Natural killer cell (primary cell): ENCODE measurements around the gene ADAP1. TPM values are rescaled to one million over a fixed set of nuclear protein-coding genes. Genes with fewer than 3 reads are reported as not detected.

Experiments
- ATAC-seq, 3 donors: fragments of 150-1000 bp in 2 of 3; fragments of 200-7000 bp in 1 of 3; cut with Tn5 transposase; 1 replicate in 1 of 3; 2 replicates in 2 of 3; pipeline ENCODE4 v1.10.0; 2021; ENCODE audit warnings: mild to moderate bottlenecking in 2 of 3, moderate library complexity in 2 of 3
- DNase-seq, 2 donors: peaks; one replicate each; pipeline versions ENCODE4 v3.0.0 to v3.0.0-alpha.2; 2013 to 2021; ENCODE audit warnings: mixed read lengths in 1 of 2
- H3K27ac ChIP-seq: one replicate; pipeline ENCODE4 v1.5.1; 2013; ENCODE audit warnings: mild to moderate bottlenecking, low read length
- H3K27me3 ChIP-seq: one replicate; pipeline ENCODE4 v1.6.1; 2013; ENCODE audit warnings: low read length; ENCODE audit not compliant: control insufficient read depth, insufficient read depth
- H3K36me3 ChIP-seq: one replicate; pipeline ENCODE4 v1.6.1; 2013; ENCODE audit warnings: low read length; ENCODE audit not compliant: control insufficient read depth, insufficient read depth
- H3K4me1 ChIP-seq: one replicate; pipeline ENCODE4 v1.6.1; 2013; ENCODE audit warnings: low read length; ENCODE audit not compliant: control insufficient read depth, insufficient read depth
- H3K4me3 ChIP-seq: one replicate; pipeline ENCODE4 v1.5.1; 2013; ENCODE audit warnings: low read length
- H3K9me3 ChIP-seq: one replicate; pipeline ENCODE4 v1.6.1; 2013; ENCODE audit warnings: low read length; ENCODE audit not compliant: control insufficient read depth, insufficient read depth
- H3K27ac Mint-ChIP-seq, 2 donors: one replicate each; pipeline ENCODE4 v1.8.0; 2022; ENCODE audit warnings: mild to moderate bottlenecking in 2 of 2, mixed read lengths in 2 of 2, moderate library complexity in 1 of 2
- H3K27me3 Mint-ChIP-seq, 2 donors: one replicate each; pipeline ENCODE4 v1.8.0; 2022; ENCODE audit warnings: low read depth in 2 of 2, mixed read lengths in 2 of 2
- H3K36me3 Mint-ChIP-seq: one replicate; pipeline ENCODE4 v1.8.0; 2022; ENCODE audit warnings: mixed read lengths
- H3K4me1 Mint-ChIP-seq, 2 donors: one replicate each; pipeline ENCODE4 v1.8.0; 2022; ENCODE audit warnings: mixed read lengths in 2 of 2
- H3K4me3 Mint-ChIP-seq: one replicate; pipeline ENCODE4 v1.8.0; 2022; ENCODE audit warnings: mild to moderate bottlenecking, moderate library complexity, mixed read lengths
- H3K9me3 Mint-ChIP-seq, 2 donors: one replicate each; pipeline ENCODE4 v1.8.0; 2022; ENCODE audit warnings: mixed read lengths in 2 of 2
- CTCF ChIP-seq: fragments of 200-600 bp; IDR thresholded peaks from one replicate; pipeline ENCODE4 v1.8.0; 2022; ENCODE audit warnings: antibody characterized with exemption
- WGBS: methylation state at CpG from one replicate; pipeline ENCODE4 v1.1.7; 2013; ENCODE audit warnings: missing lambda C conversion rate; ENCODE audit not compliant: insufficient coverage; 5-methylcytosine and 5-hydroxymethylcytosine counted together
- intact Hi-C: fragments of 100-400 bp; cut with micrococcal nuclease; formaldehyde crosslinking; loops from one replicate; pipeline ENCODE4 v1.14.2; 2022
- total RNA-seq, 4 donors: library from RNA; stranded (reverse); fragments of 120-200 nt in 1 of 4; gene quantifications; one replicate each; pipeline versions ENCODE4 v1.2.3 to v1.2.4, GENCODE V29; 2013 to 2022

The ADAP1 gene
- total RNA-seq, 3 donors from 2014 or later (not counting 1 experiment from before 2014, with no cell fraction given), result 87.2 to 117 (median 89.2) TPM

- peak overlapping the region; percentile 42 for H3K4me3 Mint-ChIP-seq
- H3K27me3 Mint-ChIP-seq, result no peaks in the 10 kb centered on the region
- peaks cover 30% of the 10 kb centered on the region for H3K36me3 ChIP-seq
- intact Hi-C loops, result no loop called here
- DNase-seq, result no peak
- WGBS, result 95% methylated on average over 9 of the region's 9 CpGs
- H3K27ac ChIP-seq, result no peak overlapping the region
- H3K9me3 ChIP-seq, result no peaks in the 10 kb centered on the region
- peaks cover 17 to 21% of the 10 kb centered on the region in 2 donors for H3K4me1 Mint-ChIP-seq
- H3K4me1 ChIP-seq, result peaks cover 27% of the 10 kb centered on the region
- no peaks in the 10 kb centered on the region for H3K9me3 Mint-ChIP-seq
- no peak for ATAC-seq
- no peak for TF ChIP-seq CTCF
- H3K36me3 Mint-ChIP-seq, result no peaks in the 10 kb centered on the region
- H3K27me3 ChIP-seq, result no peaks in the 10 kb centered on the region
- H3K27ac Mint-ChIP-seq, result peak overlapping the region in 1 of 2 donors; percentile 31
- H3K4me3 ChIP-seq, result no peak overlapping the region
These were observed 18.8 kb upstream of the ADAP1 start for GRCh38 chr7:973312-973711.

- H3K9me3 Mint-ChIP-seq, result no peaks in the 10 kb centered on the region
- Histone ChIP-seq H3K4me3 (no peak overlapping the region), H3K4me1 (peaks cover 27% of the 10 kb centered on the region), H3K9me3 (no peaks in the 10 kb centered on the region), H3K27ac (no peak overlapping the region), H3K36me3 (peaks cover 35% of the 10 kb centered on the region), H3K27me3 (no peaks in the 10 kb centered on the region)
- WGBS, result 93% methylated on average over 9 of the region's 10 CpGs
- peaks cover 17 to 21% of the 10 kb centered on the region in 2 donors for H3K4me1 Mint-ChIP-seq
- peak overlapping the region in 1 of 2 donors; percentile 31 for H3K27ac Mint-ChIP-seq
- TF ChIP-seq CTCF, result no peak
- no peaks in the 10 kb centered on the region for H3K27me3 Mint-ChIP-seq
- H3K36me3 Mint-ChIP-seq, result no peaks in the 10 kb centered on the region
- ATAC-seq (no peak), DNase-seq (no peak)
- H3K4me3 Mint-ChIP-seq, result peak overlapping the region; percentile 42
- intact Hi-C loops, result no loop called here
These were observed 18.3 kb upstream of the ADAP1 start for GRCh38 chr7:972676-973309.

GRCh38 chr7:972110-972509, 17.6 kb upstream of the ADAP1 start:
- ATAC-seq (no peak), DNase-seq (no peak)
- H3K36me3 Mint-ChIP-seq, result no peaks in the 10 kb centered on the region
- Histone ChIP-seq H3K36me3 (peaks cover 42% of the 10 kb centered on the region), H3K27ac (no peak overlapping the region), H3K27me3 (no peaks in the 10 kb centered on the region), H3K9me3 (no peaks in the 10 kb centered on the region), H3K4me1 (peaks cover 27% of the 10 kb centered on the region), H3K4me3 (no peak overlapping the region)
- H3K27me3 Mint-ChIP-seq, result no peaks in the 10 kb centered on the region
- H3K27ac Mint-ChIP-seq, result peak overlapping the region in 1 of 2 donors; percentile 31
- no peaks in the 10 kb centered on the region for H3K9me3 Mint-ChIP-seq
- peak overlapping the region; percentile 25 for H3K4me3 Mint-ChIP-seq
- TF ChIP-seq CTCF, result no peak
- H3K4me1 Mint-ChIP-seq, result peaks cover 17 to 21% of the 10 kb centered on the region in 2 donors
- intact Hi-C loops, result no loop called here
- 98% methylated on average over 11 of the region's 12 CpGs for WGBS

GRCh38 chr7:970744-971143, 16.3 kb upstream of the ADAP1 start:
- Mint-ChIP-seq H3K36me3 (no peaks in the 10 kb centered on the region), H3K27ac (no peak overlapping the region), H3K4me1 (peaks cover 17 to 29% of the 10 kb centered on the region in 2 donors), H3K27me3 (no peaks in the 10 kb centered on the region), H3K4me3 (no peak overlapping the region), H3K9me3 (no peaks in the 10 kb centered on the region)
- Histone ChIP-seq H3K9me3 (no peaks in the 10 kb centered on the region), H3K27me3 (no peaks in the 10 kb centered on the region), H3K4me3 (no peak overlapping the region), H3K4me1 (peaks cover 25% of the 10 kb centered on the region), H3K36me3 (peaks cover 49% of the 10 kb centered on the region), H3K27ac (no peak overlapping the region)
- intact Hi-C loops, result no loop called here
- ATAC-seq (no peak), DNase-seq (no peak)
- no peak for TF ChIP-seq CTCF
- WGBS, result 94% methylated on average over 6 of the region's 6 CpGs
